ENCODE measurements around the gene SAMD11. TPM values are rescaled to one million over a fixed set of nuclear protein-coding genes. Genes with fewer than 3 reads are reported as not detected.

The SAMD11 gene
- total RNA-seq, 1 experiment from 2014 or later: 32.7 TPM

DNA sequence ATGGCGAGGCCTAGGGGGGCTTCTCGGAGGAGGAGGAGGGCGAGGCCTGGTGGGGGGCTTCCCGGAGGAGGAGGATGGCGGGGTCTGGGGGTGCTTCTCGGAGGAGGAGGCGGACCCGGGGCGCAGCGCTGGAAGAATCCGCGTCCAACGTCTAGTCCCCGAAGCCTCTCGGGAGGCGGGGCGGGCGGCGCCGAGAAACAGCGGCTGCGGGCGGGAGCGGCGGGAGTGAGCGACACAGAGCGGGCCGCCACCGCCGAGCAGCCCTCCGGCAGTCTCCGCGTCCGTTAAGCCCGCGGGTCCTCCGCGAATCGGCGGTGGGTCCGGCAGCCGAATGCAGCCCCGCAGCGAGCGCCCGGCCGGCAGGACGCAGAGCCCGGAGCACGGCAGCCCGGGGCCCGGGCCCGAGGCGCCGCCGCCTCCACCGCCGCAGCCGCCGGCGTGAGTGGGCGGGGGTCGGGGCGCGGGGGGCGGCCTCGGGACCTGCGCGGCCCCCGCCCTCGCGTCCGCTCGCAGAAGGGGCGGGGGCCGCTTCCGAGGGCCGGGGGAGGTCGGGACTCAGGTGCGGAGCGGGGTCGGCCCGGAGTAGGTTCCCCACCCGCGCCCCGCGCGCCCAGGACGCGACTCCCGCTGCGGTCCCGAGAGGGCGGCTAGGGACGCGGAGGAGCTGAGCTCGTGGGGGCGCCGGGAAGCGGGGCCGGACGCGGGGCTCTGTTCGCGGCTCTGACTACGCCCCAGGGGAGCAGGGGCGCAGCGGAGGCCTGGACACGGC is 36.8 kb downstream of the SAMD11 start, which contains the start of gene KLHL17:
KLHL17 (plus strand) TSS at position 222 of the 769 bp plus-strand sequence; CDS start at position 332, 110 bp downstream.
- Histone ChIP-seq H3K36me3 (peaks cover 23% of the 10 kb centered on the region), H3K4me3 (peak within 1 kb of the TSS; percentile 88), H3K27me3 (no peaks in the 10 kb centered on the region), H3K9me3 (no peaks in the 10 kb centered on the region)
- peak; percentile 90 for DNase-seq

DNA sequence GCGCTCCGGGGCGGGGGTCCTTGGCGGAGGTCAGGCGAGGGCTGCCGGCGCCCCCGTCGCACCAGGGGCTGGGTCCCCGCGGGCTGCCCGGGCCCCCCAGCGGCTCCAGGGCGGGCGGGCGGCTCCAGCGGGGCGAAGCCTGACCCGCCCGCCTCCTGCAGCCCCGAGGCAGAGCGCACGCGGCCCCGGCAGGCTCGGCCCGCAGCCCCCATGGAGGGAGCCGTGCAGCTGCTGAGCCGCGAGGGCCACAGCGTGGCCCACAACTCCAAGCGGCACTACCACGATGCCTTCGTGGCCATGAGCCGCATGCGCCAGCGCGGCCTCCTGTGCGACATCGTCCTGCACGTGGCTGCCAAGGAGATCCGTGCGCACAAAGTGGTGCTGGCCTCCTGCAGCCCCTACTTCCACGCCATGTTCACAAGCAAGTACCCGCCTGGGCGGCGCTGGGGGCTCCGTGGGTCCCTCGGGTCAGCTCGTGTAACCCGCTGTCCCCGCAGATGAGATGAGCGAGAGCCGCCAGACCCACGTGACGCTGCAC is 37.5 kb downstream of the SAMD11 start:
- Histone ChIP-seq H3K36me3 (peaks cover 16% of the 10 kb centered on the region), H3K4me3 (peak overlapping the region; percentile 88), H3K27me3 (no peaks in the 10 kb centered on the region), H3K9me3 (no peaks in the 10 kb centered on the region)
- no peak for DNase-seq

DNA sequence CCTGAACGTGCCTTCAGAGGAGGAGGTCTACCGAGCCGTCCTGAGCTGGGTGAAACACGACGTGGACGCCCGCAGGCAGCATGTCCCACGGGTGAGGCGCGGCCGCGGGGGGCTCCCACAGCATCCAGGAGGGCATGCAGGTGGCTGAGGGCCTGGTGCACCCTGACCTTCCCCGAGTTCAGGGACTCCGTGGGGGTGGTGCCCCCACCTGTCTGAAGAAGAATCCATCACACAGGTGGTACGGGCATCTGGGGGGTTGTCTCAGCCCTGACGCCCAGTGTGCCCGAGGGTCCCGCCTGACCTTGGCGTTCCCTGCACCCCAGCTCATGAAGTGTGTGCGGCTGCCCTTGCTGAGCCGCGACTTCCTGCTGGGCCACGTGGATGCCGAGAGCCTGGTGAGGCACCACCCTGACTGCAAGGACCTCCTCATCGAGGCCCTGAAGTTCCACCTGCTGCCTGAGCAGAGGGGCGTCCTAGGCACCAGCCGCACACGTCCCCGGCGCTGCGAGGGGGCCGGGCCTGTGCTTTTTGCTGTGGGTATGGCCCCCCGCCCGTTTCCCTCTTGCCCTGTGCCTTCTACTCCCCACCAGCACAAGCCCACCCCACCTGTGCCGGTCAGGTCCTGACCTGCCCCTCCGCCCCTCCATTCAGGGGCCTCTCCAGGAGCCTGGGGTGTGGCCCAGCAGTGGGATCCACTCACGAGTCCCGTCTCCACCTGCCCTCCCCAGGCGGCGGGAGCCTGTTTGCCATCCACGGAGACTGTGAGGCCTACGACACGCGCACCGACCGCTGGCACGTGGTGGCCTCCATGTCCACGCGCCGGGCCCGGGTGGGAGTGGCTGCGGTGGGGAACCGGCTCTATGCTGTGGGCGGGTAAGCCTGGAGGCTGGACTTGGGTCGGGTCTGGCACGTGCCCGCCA is 38.9 kb downstream of the SAMD11 start:
- H3K27me3 ChIP-seq: no peaks in the 10 kb centered on the region
- H3K36me3 ChIP-seq: peaks cover 10% of the 10 kb centered on the region
- no peak for DNase-seq
- H3K4me3 ChIP-seq: no peak overlapping the region
- H3K9me3 ChIP-seq: no peaks in the 10 kb centered on the region

GRCh38 chr1:963301-963651 is 39.6 kb downstream of the SAMD11 start:
- no peaks in the 10 kb centered on the region for H3K27me3 ChIP-seq
- no peak for DNase-seq

DNA sequence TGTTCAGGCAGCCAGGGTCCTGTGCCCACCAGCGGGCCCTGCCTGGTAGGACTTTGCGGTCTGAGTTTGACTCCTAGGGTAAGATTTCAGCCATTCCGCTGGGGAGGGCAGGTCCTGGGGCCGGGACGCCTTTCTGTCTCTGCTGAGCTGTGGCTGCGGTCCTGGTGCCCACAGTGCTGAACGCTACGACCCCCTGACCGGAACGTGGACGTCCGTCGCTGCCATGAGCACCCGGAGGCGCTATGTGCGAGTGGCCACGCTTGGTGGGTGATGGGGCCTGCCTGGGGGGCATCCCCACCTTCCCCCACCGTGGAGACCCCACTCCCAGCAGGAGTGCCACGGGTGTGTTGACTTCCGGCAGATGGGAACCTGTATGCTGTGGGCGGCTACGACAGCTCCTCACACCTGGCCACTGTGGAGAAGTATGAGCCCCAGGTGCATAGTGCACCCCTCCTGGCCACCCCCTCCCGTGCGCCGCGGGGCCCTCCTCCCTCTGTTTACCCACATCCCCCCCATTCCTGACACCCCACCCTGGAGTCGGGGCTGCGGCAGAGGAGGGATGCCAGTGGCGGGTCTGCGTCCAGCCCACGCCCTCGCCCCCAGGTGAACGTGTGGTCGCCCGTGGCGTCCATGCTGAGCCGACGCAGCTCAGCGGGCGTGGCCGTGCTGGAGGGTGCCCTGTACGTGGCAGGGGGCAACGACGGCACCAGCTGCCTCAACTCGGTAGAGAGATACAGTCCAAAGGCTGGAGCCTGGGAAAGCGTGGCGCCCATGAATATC is 40.2 kb downstream of the SAMD11 start:
- Histone ChIP-seq H3K9me3 (no peaks in the 10 kb centered on the region), H3K4me3 (no peak overlapping the region), H3K27me3 (no peaks in the 10 kb centered on the region), H3K36me3 (peaks cover 4% of the 10 kb centered on the region)
- no peak for DNase-seq

More at GRCh38 chr1:963301-963651, 39.6 kb downstream of the SAMD11 start:
- H3K36me3 ChIP-seq: peaks cover 10% of the 10 kb centered on the region
- no peak overlapping the region for H3K4me3 ChIP-seq
- H3K9me3 ChIP-seq: no peaks in the 10 kb centered on the region

DNA sequence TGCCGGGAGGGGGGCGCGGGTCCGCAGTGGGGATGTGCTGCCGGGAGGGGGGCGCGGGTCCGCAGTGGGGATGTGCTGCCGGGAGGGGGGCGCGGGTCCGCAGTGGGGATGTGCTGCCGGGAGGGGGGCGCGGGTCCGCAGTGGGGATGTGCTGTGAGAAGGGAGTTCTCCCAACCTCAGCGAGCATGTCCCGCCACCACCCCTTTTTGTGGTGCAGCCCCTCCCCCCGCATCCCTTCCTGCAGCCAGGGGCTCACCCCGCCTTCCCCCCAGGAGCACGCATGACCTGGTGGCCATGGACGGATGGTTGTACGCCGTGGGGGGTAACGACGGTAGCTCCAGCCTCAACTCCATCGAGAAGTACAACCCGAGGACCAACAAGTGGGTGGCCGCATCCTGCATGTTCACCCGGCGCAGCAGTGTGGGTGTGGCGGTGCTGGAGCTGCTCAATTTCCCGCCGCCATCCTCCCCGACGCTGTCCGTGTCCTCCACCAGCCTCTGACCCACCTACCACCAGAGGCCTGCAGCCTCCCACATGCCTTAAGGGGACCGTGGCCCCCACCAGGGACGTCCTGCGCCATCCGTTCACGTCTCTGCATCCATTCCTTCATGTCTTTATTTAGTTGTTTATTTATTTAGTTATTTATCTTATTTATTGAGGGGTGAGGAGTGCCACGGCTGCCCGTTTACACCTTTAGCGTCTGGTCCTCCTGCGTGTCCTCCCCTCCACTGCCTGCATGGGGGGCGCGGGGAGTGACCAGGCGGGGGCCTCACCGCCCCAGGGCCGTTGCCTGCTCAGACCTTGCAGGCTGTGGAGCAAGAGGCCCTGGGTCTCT is 41.2 kb downstream of the SAMD11 start:
- no peak overlapping the region for H3K4me3 ChIP-seq
- no peaks in the 10 kb centered on the region for H3K27me3 ChIP-seq
- H3K36me3 ChIP-seq: peaks cover 3% of the 10 kb centered on the region
- DNase-seq: no peak
- no peaks in the 10 kb centered on the region for H3K9me3 ChIP-seq

- Histone ChIP-seq H3K36me3 (peaks cover 3% of the 10 kb centered on the region), H3K4me3 (peak overlapping the region; percentile 63), H3K27me3 (no peaks in the 10 kb centered on the region), H3K9me3 (no peaks in the 10 kb centered on the region)
- DNase-seq: no peak
Measured at GRCh38 chr1:965526-966134, 41.9 kb downstream of the SAMD11 start.

GRCh38 chr1:966135-966703 is 42.5 kb downstream of the SAMD11 start, which contains the start of gene PLEKHN1:
TSS of gene PLEKHN1 (plus strand) at chr1:966482. CDS start at chr1:966532, 50 bp downstream.
- H3K27me3 ChIP-seq: no peaks in the 10 kb centered on the region
- H3K4me3 ChIP-seq: peak within 1 kb of the TSS; percentile 63
- H3K9me3 ChIP-seq: no peaks in the 10 kb centered on the region
- DNase-seq: peak; percentile 74
- H3K36me3 ChIP-seq: peaks cover 3% of the 10 kb centered on the region

DNA sequence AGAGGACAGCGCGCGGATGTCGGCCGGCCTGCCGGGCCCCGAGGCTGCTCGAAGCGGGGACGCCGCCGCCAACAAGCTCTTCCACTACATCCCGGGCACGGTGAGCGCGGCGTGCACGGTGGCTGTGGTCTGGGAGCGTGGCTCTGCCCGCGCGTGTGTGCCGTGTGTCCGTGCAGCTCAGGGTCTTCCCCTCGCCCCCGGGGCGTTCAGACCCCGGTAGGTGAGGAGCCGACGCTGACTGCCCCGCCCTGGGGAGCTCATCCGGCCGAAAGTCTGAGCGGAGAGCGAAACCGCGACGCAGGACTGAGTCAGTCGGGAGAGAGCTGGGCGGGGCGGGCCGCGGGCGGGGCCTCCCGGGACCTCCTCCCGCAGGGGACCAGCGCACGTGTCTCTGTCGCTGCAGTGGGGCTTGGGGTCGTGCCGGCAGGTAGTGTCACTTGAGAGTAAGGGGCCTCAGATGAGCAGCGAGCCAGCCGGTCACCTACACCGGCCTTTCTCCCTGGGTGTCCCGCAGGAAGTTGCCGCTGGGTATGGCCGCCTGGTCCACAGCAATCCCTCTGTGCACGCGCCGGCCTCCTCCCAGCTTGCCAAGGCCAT is 43.1 kb downstream of the SAMD11 start:
- Histone ChIP-seq H3K36me3 (peaks cover 3% of the 10 kb centered on the region), H3K27me3 (no peaks in the 10 kb centered on the region), H3K4me3 (peak overlapping the region; percentile 63), H3K9me3 (no peaks in the 10 kb centered on the region)
- peak; percentile 85 for DNase-seq

DNA sequence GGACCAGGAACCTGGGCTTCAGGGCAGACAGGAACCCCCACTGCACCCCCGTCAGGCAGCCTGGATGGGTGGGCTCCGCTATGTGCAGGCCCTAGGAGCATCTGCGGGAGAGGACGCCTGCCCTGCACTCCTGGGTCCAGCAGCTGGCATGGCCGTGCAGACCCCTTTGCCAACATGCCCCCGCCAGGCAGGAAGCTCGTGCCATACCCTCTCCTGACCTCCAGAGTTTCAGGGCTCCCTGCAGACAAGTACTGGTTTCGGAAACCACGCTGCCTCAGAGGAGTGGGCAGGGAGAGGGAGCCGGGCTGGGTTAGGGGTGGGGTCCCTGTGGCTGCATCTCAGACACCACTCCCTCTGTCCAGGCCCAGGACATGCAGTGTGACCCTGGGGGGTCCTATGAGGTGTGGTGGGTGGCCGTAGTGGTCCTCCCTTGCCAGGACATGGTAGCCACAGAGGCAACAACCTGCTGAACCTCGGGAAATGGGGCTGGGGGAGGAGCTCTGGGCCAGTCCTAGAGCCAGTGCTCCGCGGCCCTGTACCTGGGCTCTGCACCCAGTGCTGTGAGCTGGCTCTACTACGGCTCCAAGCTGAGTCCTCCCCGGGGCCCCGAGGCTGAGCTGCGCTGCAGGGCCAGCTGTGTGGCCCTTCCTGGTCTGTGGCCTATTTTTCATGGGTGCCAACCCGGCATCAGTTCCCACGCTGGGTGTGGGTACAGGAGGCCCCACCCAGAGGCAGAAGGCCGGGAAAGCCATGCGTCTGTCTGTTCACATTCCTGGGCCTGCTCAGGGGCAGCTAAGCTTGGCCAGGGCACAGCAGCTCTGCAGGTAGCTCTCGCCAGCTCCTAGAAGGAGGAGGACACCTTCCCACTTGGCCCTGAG is 44.0 kb downstream of the SAMD11 start:
- Histone ChIP-seq H3K36me3 (peaks cover 3% of the 10 kb centered on the region), H3K9me3 (no peaks in the 10 kb centered on the region), H3K27me3 (no peaks in the 10 kb centered on the region), H3K4me3 (no peak overlapping the region)
- DNase-seq: no peak

- DNase-seq: no peak
- H3K27me3 ChIP-seq: no peaks in the 10 kb centered on the region
- H3K36me3 ChIP-seq: no peaks in the 10 kb centered on the region; the same call in 1 of the 2 replicates
- H3K9me3 ChIP-seq: no peaks in the 10 kb centered on the region
- H3K4me3 ChIP-seq: no peak overlapping the region
Measured at GRCh38 chr1:969260-969855, 45.6 kb downstream of the SAMD11 start.

DNA sequence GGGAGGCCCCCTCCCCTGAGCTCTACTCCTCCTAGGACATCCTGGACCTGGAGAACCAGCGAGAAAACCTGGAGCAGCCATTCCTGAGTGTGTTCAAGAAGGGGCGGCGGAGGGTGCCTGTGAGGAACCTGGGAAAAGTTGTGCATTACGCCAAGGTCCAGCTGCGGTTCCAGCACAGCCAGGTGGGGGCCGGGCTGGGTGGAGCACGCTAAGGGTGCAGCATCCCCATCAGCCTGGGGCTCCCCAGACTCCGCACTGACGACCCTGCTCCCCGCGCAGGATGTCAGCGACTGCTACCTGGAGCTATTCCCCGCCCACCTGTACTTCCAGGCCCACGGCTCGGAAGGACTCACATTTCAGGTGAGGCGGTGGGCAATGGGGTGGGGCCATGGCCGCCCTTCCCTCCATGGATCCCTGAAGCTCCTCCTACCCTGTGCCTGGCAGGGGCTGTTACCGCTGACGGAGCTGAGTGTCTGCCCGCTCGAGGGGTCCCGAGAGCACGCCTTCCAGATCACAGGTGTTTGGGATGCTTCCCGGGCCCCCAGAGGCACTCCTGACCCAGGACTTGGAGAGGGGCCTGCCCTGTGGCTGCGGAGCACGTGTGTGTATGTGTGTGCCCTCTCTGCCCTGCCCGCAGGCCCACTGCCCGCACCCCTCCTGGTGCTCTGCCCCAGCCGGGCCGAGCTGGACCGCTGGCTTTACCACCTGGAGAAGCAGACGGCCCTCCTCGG is 46.7 kb downstream of the SAMD11 start:
- no peaks in the 10 kb centered on the region; the same call in 1 of the 2 replicates for H3K36me3 ChIP-seq
- no peak overlapping the region for H3K4me3 ChIP-seq
- DNase-seq: no peak
- no peaks in the 10 kb centered on the region for H3K9me3 ChIP-seq
- no peaks in the 10 kb centered on the region for H3K27me3 ChIP-seq

Measured in MG63 (cell line).